Body of pancreas (tissue), 4 donors: ENCODE measurements around the gene GRM6. TPM values are rescaled to one million over a fixed set of nuclear protein-coding genes. Genes with fewer than 3 reads are reported as not detected.

Experiments
- ATAC-seq: fragments of 150-250 bp; one replicate; pipeline ENCODE4 v1.9.1; 2016
- DNase-seq, 4 donors: peaks; one replicate each; pipeline ENCODE4 v3.0.0-alpha.2; 2019
- H3K27ac ChIP-seq, 4 donors: fragments of 200-600 bp; sonication (generic); 1 replicate in 3 of 4; 2 replicates in 1 of 4; pipeline versions ENCODE4 v1.5.1 to v1.6.1; 2016 to 2019; ENCODE audit warnings: mild to moderate bottlenecking in 1 of 4, mixed read lengths in 1 of 4, moderate library complexity in 1 of 4
- H3K27me3 ChIP-seq, 2 donors: fragments of 200-600 bp; sonication (generic); one replicate each; pipeline ENCODE4 v1.6.0; 2016; ENCODE audit warnings: mild to moderate bottlenecking in 1 of 2
- H3K36me3 ChIP-seq, 2 donors: fragments of 200-600 bp; sonication (generic); replicated peaks in 1 of 2; 2 replicates each; pipeline ENCODE4 v1.5.1; 2016; ENCODE audit warnings: low read depth in 2 of 2; ENCODE audit not compliant: insufficient read depth in 1 of 2
- H3K4me1 ChIP-seq: fragments of 200-600 bp; sonication (generic); one replicate; pipeline ENCODE4 v1.6.0; 2016
- H3K4me3 ChIP-seq, 2 donors: fragments of 200-600 bp; sonication (generic); 1 replicate in 1 of 2; 2 replicates in 1 of 2; pipeline ENCODE4 v1.5.1; 2016 to 2019
- H3K9me3 ChIP-seq, 3 donors: fragments of 200-600 bp; sonication (generic); 1 replicate in 2 of 3; 2 replicates in 1 of 3; pipeline ENCODE4 v1.5.1; 2016
- CTCF ChIP-seq, 7 experiments: fragments of 450-650 bp in 4 of 7; fragments of 200-600 bp in 3 of 7; sonication (generic) in 3 of 7; IDR thresholded peaks; one replicate each; pipeline ENCODE4 v1.5.1; 2016 to 2019; ENCODE audit warnings: antibody characterized with exemption in 7 of 7
- POLR2A ChIP-seq, 3 donors: fragments of 450-650 bp; IDR thresholded peaks; one replicate each; pipeline ENCODE4 v1.6.1; 2016; ENCODE audit warnings: antibody characterized with exemption in 3 of 3, mild to moderate bottlenecking in 2 of 3
- WGBS, 2 donors: methylation state at CpG; one replicate each; pipeline ENCODE4 v1.1.5; 2017; 5-methylcytosine and 5-hydroxymethylcytosine counted together
- intact Hi-C: fragments of 100-400 bp; cut with DNase I; formaldehyde crosslinking; loops from one replicate; pipeline ENCODE4 v1.15.1; 2023
- total RNA-seq, 2 donors: library from RNA; depleted of rRNA; stranded (reverse); fragments of >200 nt; gene quantifications; one replicate each; pipeline ENCODE4 v1.1.0, GENCODE V29; 2016

GRM6 gene
- total RNA-seq, 2 donors from 2014 or later = not detected

- Histone ChIP-seq H3K27ac (no peak overlapping the region), H3K9me3 (peaks cover 0 to 64% (median 0%) of the 10 kb centered on the region in 3 donors), H3K36me3 (no peaks in the 10 kb centered on the region), H3K27me3 (no peaks in the 10 kb centered on the region), H3K4me1 (no peaks in the 10 kb centered on the region), H3K4me3 (no peak overlapping the region)
- WGBS, 2 donors = 96% methylated on average over 14 to 27 of the region's 43 CpGs
- intact Hi-C loops = no loop called here
- DNase-seq (no peak), ATAC-seq (no peak)
- TF ChIP-seq CTCF (IDR thresholded peaks at IDR 0.05) (no peak), POLR2A (IDR thresholded peaks at IDR 0.05) (no peak)
Observed at GRCh38 chr5:178986326-178986960, 8.7 kb downstream of the GRM6 start.

GRCh38 chr5:178984145-178985072 is 10.7 kb downstream of the GRM6 start:
- Histone ChIP-seq H3K27ac (no peak overlapping the region), H3K27me3 (no peaks in the 10 kb centered on the region), H3K36me3 (no peaks in the 10 kb centered on the region), H3K4me3 (no peak overlapping the region), H3K9me3 (peaks cover 0 to 78% (median 0%) of the 10 kb centered on the region in 3 donors), H3K4me1 (no peaks in the 10 kb centered on the region)
- TF ChIP-seq POLR2A (IDR thresholded peaks at IDR 0.05) (no peak), CTCF (IDR thresholded peaks at IDR 0.05) (no peak)
- no peak for DNase-seq
- intact Hi-C loops = no loop called here
- 95 to 96% methylated on average over 32 to 37 of the region's 37 CpGs for WGBS, 2 donors
- ATAC-seq = no peak

GRCh38 chr5:178983728-178984127 is 11.4 kb downstream of the GRM6 start:
- 94 to 98% methylated on average over 8 of the region's 10 CpGs for WGBS, 2 donors
- ATAC-seq (no peak), DNase-seq (no peak)
- Histone ChIP-seq H3K27me3 (no peaks in the 10 kb centered on the region), H3K4me3 (no peak overlapping the region), H3K9me3 (peaks cover 0 to 73% (median 0%) of the 10 kb centered on the region in 3 donors), H3K36me3 (no peaks in the 10 kb centered on the region), H3K4me1 (no peaks in the 10 kb centered on the region), H3K27ac (no peak overlapping the region)
- intact Hi-C loops = no loop called here
- no peak for TF ChIP-seq POLR2A (IDR thresholded peaks at IDR 0.05)
- TF ChIP-seq CTCF (IDR thresholded peaks at IDR 0.05) = no peak

- Histone ChIP-seq H3K4me3 (no peak overlapping the region), H3K4me1 (no peaks in the 10 kb centered on the region), H3K9me3 (peaks cover 0 to 69% (median 0%) of the 10 kb centered on the region in 3 donors), H3K36me3 (no peaks in the 10 kb centered on the region), H3K27me3 (no peaks in the 10 kb centered on the region), H3K27ac (no peak overlapping the region)
- 96 to 100% methylated on average over 1 to 17 of the region's 17 CpGs for WGBS, 2 donors
- no peak for ATAC-seq
- intact Hi-C loops = no loop called here
- TF ChIP-seq CTCF (IDR thresholded peaks at IDR 0.05) (no peak), POLR2A (IDR thresholded peaks at IDR 0.05) (no peak)
- DNase-seq = no peak
Observed at GRCh38 chr5:178982941-178983340, 12.2 kb downstream of the GRM6 start.
